Right lobe of liver (tissue), 4 donors: ENCODE data around the gene NALF2.

Experiments used
- CTCF ChIP-seq, 4 donors: fragments of 200-600 bp in 3 of 4; fragments of 450-650 bp in 1 of 4; IDR thresholded peaks; one replicate each; pipeline versions ENCODE4 v1.5.1 to v1.8.0; 2016 to 2022; ENCODE audit warnings: antibody characterized with exemption in 4 of 4, mild to moderate bottlenecking in 2 of 4
- POLR2A ChIP-seq: fragments of 450-650 bp; IDR thresholded peaks from one replicate; pipeline ENCODE4 v1.6.1; 2017; ENCODE audit warnings: antibody characterized with exemption, mild to moderate bottlenecking
- donor health status: DM: no; HTN: no; CAD: no.
- donor health status: DM: no; HTN: no; CAD: no.
- donor health status: DM: no; HTN: yes; CAD: no.

- no peak for TF ChIP-seq CTCF (IDR thresholded peaks at IDR 0.05)
- TF ChIP-seq POLR2A = no peak
These were observed 7.9 kb upstream of the NALF2 start for GRCh38 chrX:69496183-69496582.
